Epithelial cell of esophagus (primary cell): ENCODE results near the gene GRIK3.

ENCODE experiments used
- DNase-seq: peaks from one replicate; pipeline ENCODE4 v3.0.0; 2010; ENCODE audit warnings: low read depth
- H3K4me3 ChIP-seq: 2 replicates; pipeline ENCODE4 v1.5.1; 2011; ENCODE audit warnings: mild to moderate bottlenecking, low read length, control low read depth
- TF ChIP-seq, protein P1 (sequence below): IDR thresholded peaks from 2 replicates; pipeline ENCODE4 v1.5.1; 2011; ENCODE audit warnings: low read depth, mild to moderate bottlenecking, low read length, control low read depth, inconsistent platforms; ENCODE audit not compliant: insufficient read depth; ENCODE audit errors: missing control alignments

Gene GRIK3

DNA sequence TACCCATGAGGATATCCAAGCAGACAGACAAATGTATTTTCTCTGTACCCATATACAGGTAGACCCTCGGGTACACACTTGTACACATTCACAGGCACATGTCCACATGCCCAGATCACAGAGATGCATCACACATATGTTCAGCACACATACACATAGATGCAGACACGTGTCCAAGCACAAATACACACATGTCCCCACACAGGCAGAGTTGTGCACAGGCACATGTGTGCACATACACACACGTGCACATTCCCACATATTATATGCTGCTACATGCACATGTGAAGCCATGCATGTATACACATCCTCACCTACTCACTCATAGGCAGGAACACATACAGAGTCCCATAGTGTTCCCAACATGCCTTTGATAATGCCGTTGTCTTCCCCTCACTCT lies 219.5 kb downstream of the GRIK3 start:
- H3K4me3 ChIP-seq, result no peak overlapping the region
- DNase-seq, result no peak
- TF ChIP-seq, protein P1, sequence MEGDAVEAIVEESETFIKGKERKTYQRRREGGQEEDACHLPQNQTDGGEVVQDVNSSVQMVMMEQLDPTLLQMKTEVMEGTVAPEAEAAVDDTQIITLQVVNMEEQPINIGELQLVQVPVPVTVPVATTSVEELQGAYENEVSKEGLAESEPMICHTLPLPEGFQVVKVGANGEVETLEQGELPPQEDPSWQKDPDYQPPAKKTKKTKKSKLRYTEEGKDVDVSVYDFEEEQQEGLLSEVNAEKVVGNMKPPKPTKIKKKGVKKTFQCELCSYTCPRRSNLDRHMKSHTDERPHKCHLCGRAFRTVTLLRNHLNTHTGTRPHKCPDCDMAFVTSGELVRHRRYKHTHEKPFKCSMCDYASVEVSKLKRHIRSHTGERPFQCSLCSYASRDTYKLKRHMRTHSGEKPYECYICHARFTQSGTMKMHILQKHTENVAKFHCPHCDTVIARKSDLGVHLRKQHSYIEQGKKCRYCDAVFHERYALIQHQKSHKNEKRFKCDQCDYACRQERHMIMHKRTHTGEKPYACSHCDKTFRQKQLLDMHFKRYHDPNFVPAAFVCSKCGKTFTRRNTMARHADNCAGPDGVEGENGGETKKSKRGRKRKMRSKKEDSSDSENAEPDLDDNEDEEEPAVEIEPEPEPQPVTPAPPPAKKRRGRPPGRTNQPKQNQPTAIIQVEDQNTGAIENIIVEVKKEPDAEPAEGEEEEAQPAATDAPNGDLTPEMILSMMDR, result no peak

DNA sequence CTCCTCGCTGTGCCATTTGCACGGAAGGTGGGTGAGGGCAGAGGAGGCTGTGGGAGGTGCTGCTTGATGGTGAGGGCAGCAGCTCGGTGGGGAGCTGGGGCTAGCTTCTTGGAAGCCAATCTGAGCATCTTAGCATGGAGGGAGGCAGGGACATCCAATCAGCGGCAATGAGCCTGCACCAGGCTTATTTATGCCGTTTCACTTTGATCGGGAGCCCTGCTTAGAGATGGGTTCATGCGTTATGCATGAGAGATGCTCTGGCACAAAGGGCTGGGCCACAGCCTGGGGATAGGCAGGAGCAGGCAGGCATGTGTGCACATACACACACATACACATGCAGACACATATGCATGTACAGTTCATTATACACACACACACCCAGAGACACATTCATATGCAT lies 220.2 kb downstream of the GRIK3 start:
- TF ChIP-seq, protein P1, result no peak
- no peak for DNase-seq
- no peak overlapping the region for H3K4me3 ChIP-seq

DNA sequence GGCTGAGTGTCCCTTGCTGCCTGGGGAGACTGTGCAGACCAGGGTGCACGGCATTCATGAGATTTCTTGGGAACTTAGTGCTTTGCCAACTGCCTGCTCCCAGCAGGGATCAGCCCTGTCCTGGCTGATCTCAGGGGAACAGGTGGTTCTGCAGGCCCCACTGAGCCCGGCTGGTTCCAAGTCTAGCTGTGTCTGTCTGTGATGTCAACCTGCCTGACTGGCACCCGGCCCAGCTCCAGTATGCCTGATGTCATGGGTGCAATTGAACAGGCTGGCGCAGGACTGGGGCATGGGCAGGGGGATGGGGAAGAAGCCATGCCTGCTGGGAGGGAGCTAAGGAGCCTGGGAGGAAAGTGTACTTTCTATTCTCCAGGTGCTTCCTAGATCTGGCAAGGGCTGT lies 227.1 kb downstream of the GRIK3 start:
- no peak for DNase-seq
- no peak overlapping the region for H3K4me3 ChIP-seq
- TF ChIP-seq, protein P1, result no peak

- TF ChIP-seq, protein P1, result no peak
Measured at GRCh38 chr1:36805979-36806640, 228.2 kb downstream of the GRIK3 start.

DNA sequence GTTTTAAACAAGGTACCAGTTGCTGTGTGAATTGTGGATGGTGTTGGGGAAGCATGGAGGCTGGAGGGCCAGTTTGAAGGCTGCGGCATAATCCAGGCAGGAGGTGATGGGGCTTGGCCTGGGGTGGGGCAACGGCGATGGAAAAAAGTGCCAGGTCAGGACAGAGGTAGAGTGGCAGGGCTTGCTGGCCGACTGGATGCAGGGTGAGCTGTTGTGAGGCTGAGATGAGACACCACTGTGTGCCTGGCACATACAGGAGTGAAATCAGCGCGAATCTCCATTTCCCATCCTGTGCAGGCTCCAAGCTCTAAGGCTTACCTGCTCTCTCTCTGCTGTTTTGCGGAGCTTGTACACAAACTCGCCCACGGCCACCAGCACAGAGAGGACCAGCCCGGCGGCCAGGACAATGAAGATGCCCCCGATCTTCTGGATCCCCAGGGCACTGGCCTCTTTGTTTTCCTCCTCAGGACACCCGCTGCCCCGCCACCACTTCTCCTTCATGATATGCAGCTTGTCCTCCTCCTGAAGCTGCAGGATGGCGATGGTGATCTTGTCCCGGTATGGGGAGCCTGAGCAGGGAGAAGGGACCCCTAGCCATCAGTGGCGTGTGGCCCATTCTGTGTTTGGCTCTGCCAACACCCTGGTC lies 229.5 kb downstream of the GRIK3 start:
- no peak for DNase-seq
- H3K4me3 ChIP-seq, result no peak overlapping the region
- TF ChIP-seq, protein P1, result no peak

More at GRCh38 chr1:36805979-36806640, 228.2 kb downstream of the GRIK3 start:
- no peak overlapping the region for H3K4me3 ChIP-seq
- DNase-seq, result no peak

GRCh38 chr1:36803868-36804570 lies 230.3 kb downstream of the GRIK3 start:
- no peak overlapping the region for H3K4me3 ChIP-seq
- DNase-seq, result no peak
- TF ChIP-seq, protein P1, result no peak
